Activated CD8-positive, alpha-beta memory T cell treated with anti-CD3 and anti-CD28 coated beads for 1 hour (primary cell): ENCODE data around the gene DUSP9.

Experiments
- DNase-seq, 2 donors: peaks; one replicate each; pipeline ENCODE4 v3.0.0-alpha.2; 2020; ENCODE audit warnings: low read depth in 1 of 2; ENCODE audit errors: extremely low read depth in 1 of 2

DUSP9 gene

GRCh38 chrX:153635788-153636668 is 11.0 kb upstream of the DUSP9 start:
- DNase-seq, result no peak

- DNase-seq, result no peak
Measured at GRCh38 chrX:153636716-153637115, 10.3 kb upstream of the DUSP9 start.

- no peak for DNase-seq
Measured at GRCh38 chrX:153637121-153638040, 9.6 kb upstream of the DUSP9 start.

- DNase-seq, result no peak
Measured at GRCh38 chrX:153638041-153638371, 9.0 kb upstream of the DUSP9 start.

GRCh38 chrX:153638436-153639176 is 8.4 kb upstream of the DUSP9 start:
- no peak for DNase-seq

GRCh38 chrX:153639177-153640044 is 7.6 kb upstream of the DUSP9 start:
- no peak for DNase-seq

GRCh38 chrX:153640045-153640686 is 6.8 kb upstream of the DUSP9 start:
- DNase-seq, result no peak

GRCh38 chrX:153640736-153641575 is 6.0 kb upstream of the DUSP9 start:
- no peak for DNase-seq

GRCh38 chrX:153641627-153642026 is 5.4 kb upstream of the DUSP9 start:
- no peak for DNase-seq

GRCh38 chrX:153642051-153642654 is 4.8 kb upstream of the DUSP9 start:
- no peak for DNase-seq

- DNase-seq, result no peak
Measured at GRCh38 chrX:153642655-153643430, 4.2 kb upstream of the DUSP9 start.

GRCh38 chrX:153643431-153644351 is 3.3 kb upstream of the DUSP9 start:
- no peak for DNase-seq

GRCh38 chrX:153644356-153645125 is 2.5 kb upstream of the DUSP9 start:
- DNase-seq, result no peak

- no peak for DNase-seq
Measured at GRCh38 chrX:153645151-153645550, 1.9 kb upstream of the DUSP9 start.

- no peak for DNase-seq
Measured at GRCh38 chrX:153645921-153646488, 998 bp upstream of the DUSP9 start.
